NCI-H446 (cell line): ENCODE measurements around the gene SZRD1.

Experiments used
- DNase-seq, 2 experiments: peaks; one replicate each; lab custom pipeline; 2025; lab: John Stamatoyannopoulos, UW

The SZRD1 gene

GRCh38 chr1:16367258-16367967 is 371 bp downstream of the SZRD1 start:
- peak; percentile 80 to 88 for DNase-seq

- no peak for DNase-seq
Observed at GRCh38 chr1:16367968-16368890, 1.2 kb downstream of the SZRD1 start.

DNA sequence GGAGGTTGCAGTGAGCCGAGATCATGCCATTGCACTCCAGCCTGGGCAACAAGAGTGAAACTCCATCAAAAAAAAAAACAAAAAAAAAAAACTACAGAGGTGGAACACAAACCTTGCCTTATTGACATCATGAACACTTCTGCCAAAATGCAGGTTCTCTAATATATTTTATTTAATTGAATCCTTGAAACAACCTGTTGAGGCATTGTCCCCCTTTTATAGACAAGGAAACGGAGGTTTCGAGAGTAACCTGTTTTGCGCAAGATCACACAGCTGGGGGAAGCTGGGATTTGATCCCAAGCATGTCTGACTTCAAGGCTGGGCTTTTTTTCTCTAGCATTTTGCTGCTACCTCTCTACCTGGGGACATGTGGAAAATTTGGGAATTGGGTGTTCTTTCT is 2.8 kb downstream of the SZRD1 start:
- no peak for DNase-seq

GRCh38 chr1:16371725-16372124 is 4.7 kb downstream of the SZRD1 start:
- no peak for DNase-seq

- DNase-seq = no peak
Observed at GRCh38 chr1:16372535-16373285, 5.7 kb downstream of the SZRD1 start.

DNA sequence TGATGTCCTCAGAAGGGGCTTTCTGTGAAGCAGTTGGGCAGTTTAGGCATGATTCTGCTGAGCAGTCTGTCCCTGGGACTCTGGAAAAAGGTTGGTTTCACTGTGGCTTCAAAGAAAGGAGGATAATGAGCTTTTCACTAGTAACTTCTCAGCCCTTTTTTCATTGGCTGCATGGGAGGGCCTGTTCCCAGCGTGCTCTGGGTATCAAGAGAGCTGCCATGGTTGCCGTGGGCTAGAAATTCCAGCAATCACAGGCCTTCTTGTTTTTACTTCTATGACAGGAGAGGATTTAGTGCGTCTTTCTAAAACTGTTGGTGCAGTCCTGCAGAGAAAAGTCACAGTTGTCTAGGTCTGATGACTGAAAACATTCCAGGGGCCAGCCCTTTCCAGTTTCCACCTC is 7.2 kb downstream of the SZRD1 start:
- DNase-seq = no peak

- no peak for DNase-seq
Observed at GRCh38 chr1:16375521-16376340, 8.7 kb downstream of the SZRD1 start.

GRCh38 chr1:16376971-16377370 is 9.9 kb downstream of the SZRD1 start:
- DNase-seq = no peak

DNA sequence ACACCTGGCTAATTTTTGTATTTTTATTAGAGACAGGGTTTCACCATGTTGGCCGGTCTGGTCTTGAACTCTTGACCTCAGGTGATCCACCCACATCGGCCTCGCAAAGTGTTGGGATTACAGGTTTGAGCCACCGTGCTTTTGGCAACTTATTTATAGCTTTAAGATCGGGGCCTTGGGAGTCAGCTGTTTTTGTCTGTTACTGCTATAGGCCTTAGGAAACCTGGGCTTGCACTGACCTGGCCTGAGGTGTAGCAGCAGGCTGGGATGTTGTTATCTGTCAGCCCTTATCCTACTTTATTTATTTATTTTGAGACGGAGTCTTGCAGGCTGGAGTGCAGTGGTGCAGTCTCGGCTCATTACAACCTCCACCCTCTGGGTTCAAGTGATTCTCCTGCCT is 11.4 kb downstream of the SZRD1 start:
- DNase-seq = no peak

DNA sequence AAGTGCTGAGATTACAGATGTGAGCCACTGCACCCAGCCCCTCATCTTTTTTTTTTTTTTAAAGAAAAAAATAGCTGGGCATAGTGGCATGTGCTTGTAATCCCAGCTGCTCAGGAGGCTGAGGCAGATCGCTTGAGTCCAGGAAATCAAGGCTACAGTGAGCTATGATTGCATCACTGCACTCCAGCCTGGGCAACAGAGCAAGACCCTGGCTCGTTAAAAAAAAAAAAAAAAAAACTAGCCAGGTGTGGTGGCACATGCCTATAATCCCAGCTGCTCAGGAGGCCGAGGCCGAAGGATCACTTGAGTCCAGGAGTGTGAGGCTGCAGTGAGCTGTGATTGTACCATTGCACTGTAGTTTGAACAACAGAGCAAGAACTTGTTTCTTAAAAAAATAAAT is 13.8 kb downstream of the SZRD1 start:
- no peak for DNase-seq

DNA sequence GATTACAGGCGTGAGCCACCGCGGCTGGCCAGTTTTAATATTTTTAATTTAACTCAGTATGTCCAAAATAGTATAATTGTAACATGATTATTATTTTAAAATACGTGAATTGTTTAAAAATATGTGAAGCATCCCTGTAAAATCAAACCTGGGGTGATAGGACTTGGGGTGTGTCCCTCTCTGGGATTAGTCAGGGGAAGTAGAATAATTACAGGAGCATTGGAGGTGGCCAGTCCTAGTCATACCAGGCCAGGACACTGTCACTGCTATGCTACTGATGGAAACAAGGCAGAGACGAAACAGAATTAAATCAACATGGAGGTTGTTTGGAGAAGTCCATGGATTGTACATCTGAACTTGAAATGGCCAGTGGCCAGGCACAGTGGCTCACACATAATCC is 16.8 kb downstream of the SZRD1 start:
- DNase-seq = no peak

- no peak for DNase-seq
Observed at GRCh38 chr1:16385659-16386453, 18.8 kb downstream of the SZRD1 start.

DNA sequence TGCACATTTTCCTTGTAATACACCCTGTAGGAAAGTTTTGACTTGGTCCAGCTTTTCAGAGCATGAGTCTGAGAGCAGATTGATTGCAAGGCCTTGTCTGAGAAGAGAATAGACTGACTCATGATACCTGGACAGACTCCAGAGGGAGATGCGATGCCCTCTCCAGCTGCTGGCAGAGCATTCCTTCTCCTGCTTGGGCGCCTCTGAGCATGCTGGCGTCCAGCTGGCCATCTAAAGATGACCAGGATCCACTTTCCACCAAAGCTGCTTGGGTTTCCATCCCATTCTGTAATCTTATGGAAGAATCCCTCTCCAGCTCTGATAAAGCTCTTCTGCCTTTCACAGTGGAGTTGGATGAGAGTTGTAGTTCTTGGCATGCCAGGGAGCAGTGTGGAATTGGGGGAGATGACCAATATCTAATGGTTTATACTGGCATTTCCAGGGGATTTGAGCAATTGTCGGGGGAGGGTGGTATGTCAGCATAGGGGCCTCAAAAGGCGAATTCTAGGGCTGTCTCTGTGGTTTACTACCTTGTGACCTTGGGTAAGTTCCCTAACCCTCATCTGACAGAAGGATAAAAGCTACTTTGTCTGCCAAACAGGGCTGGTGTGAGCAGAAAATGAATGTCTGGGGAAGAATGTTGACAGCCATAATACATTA is 19.5 kb downstream of the SZRD1 start:
- DNase-seq = peak; percentile 78 to 90

DNA sequence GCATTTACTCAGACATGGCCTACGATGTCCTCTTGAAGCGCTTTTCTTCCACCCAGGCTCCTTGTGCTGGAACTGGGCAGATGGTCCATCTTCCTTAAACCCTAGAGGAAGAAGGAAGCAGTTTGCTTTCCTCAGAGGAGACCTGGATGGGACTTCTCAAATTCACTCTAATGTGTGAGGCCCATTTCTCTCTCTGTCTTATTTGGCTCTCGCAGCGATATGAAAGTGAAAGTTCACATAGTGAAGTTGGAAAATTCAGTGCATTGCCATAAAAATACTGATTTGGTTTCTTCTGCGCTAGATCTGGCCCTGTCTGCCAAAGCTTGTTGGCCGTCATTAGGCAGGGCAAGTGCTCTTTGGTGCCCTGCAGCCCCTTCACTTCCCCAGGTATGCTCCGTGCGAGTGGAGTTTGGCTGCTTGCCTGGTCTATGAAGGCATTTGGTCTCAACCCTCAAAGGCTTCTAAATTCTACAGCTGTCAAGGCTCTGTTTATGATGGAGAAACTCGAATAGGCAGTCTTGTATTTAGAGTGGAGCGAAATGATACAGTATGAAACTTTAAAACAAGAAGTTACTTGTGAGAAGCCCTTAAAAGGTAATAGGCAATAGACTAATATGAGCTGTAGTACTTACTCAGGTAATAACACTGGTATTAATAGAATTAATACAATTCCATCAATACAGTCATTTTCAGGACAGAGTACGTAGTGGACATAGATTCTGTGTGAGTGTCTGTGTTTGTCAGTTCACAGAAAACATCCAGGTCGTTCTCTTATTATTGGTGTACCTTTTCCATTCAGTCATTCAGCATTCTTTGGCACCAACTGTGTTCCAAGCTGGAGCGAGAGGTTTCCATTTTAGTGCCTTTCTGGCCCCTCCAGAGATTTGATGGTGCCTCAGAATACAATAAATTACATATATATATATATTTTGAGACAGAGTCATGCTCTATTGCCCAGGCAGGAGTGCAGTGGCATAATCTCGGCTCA is 20.5 kb downstream of the SZRD1 start:
- peak in 1 of 2 experiments; percentile 44 for DNase-seq

DNA sequence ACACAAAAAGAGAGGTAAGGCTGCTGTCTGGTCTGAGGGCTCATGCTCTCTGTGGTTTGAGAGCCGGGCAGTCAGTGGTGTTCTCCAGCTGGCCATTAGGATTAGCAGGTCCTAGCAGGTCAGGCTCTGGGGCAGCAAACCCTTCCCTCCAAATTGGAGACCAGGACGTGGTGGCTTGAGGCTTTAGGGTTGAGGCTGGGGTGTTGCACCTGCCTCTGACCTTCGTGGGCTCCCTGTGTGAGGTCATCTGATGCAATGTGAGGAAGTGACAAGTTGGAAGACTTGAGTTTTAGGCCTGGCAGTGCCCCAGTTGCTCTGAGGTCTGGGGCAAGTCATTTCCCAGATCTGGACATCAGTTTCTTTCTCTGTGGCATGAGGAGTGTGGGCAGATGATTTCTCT is 24.4 kb downstream of the SZRD1 start:
- no peak for DNase-seq

DNA sequence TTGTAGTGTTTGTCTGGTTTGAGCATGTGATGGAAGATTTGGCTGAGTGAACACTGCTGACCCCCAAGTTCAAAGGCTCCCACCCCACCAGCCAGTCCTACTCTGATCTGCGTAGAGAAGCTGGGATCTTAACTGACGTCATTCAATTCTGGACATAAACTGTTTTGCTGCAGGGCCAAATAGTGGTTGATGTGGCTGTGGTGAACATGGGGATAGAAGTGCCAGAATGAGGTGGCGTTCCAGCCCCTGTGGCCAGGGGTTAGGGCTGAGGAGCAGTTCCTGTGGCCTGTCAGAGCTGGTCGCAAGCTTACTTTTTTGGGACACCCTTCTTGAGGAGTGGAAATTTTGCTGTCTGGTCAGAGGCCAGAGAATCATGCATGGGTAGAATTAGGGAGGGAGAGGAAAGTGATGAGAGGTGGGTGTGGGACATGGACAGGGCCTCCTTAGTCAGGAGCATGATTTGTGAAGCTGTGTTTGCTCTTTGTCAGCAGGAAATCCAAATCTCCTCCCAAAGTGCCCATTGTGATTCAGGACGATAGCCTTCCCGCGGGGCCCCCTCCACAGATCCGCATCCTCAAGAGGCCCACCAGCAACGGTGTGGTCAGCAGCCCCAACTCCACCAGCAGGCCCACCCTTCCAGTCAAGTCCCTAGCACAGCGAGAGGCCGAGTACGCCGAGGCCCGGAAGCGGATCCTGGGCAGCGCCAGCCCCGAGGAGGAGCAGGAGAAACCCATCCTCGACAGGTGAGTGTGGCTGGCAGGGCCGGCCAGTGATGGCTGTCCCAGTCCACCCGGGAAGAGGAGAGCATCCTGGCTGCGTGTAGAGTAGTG is 25.9 kb downstream of the SZRD1 start:
- no peak for DNase-seq

DNA sequence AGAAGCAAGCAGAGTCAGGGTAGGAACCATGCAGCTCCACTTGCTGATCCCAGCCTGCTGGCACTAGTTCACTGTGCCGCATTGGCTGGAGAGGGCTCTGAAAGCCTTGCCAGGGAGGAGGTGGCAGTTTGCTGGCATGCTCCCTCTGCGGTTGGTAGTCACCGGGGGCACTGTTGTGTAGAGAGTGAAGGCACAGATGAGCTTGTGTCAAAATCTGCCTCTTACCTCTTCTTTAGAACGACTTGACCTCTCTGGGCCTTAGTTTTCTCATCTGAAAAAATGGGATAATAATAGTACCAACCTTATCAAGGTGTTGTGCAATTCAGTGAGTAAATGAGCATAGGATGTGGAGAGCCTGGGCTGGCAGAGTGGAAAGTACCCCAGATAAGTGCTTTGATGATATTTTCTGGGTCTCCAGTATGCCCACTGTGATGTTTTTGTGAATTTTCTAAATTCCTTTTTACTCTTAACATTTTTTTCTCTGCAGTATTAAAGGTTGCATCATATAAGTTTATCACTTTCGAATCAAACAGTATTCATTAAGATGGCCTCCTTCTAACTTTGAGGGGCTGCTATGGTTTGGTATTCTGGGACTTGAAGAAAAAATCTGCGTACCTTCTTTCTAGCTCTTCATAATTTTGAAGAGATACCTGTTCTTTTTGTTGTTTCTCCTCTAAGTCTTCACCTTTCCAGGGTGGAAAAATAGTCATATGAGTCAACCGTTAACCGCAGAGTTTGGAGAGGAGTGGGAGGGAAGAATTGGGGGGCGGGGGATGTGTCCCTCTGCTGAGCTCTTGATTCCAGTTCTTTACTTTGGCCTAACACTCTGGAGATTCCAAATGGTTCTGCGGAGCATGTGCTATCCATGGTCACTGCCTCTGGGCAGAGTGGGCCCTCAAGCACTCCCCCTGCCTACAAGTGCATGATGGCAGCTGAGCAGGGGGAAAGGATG is 26.8 kb downstream of the SZRD1 start:
- no peak for DNase-seq
